Tongue (tissue), 2 donors: ENCODE data around the gene ST6GALNAC2. TPM values are rescaled to one million over a fixed set of nuclear protein-coding genes. Genes with fewer than 3 reads are reported as not detected.
"Not testable (repeated sequence)": the region's sequence is repeated elsewhere in the genome, so short reads cannot be mapped to it uniquely, and the experiment has no call there.

ENCODE experiments used
- DNase-seq: peaks from one replicate; pipeline ENCODE4 v3.0.0-alpha.2; 2015
- total RNA-seq: library from RNA; depleted of rRNA; stranded (reverse); fragments of >200 nt; gene quantifications from one replicate; pipeline ENCODE4 v1.2.3, GENCODE V29; 2014

ST6GALNAC2 gene
- total RNA-seq, 1 donor from 2014 or later, result 11.7 TPM

DNA sequence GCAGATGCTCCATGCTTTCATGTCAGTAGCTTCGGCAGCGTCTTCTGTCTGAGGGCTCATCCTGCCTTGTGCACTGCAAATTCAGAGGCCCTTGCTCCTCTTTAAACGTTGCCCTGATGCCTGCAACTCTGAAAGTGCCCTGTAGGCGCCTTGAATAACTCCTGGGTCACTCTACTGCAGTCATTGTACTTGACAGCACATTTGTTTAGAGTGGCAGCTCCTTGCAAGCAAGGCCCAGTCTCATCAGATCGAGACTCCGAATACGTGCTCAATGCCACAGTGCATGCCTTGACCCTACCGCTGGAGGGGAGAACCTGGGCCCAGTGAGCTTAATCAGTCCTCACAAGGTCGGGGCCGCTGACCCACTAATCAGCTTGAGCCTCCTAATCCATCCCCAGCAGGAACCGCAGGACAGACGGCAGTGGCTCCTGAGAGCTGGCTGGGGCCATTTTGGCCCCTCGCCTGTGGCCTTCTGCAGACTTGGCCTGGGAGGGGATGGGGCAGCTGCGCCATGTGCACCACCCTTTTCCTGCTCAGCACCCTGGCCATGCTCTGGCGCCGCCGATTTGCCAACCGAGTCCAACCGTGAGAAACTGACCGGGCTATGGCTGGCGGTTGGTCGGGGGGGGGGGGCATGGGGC lies 45.9 kb downstream of the ST6GALNAC2 start, which contains the start of gene PRCD:
PRCD (plus strand) TSS at position 414 of the 641 bp plus-strand sequence; CDS start at position 512, 98 bp downstream.
- DNase-seq, result no peak

- peak; percentile 83 for DNase-seq
Measured at GRCh38 chr17:76538941-76539570, 46.6 kb downstream of the ST6GALNAC2 start.

GRCh38 chr17:76538281-76538931 lies 47.3 kb downstream of the ST6GALNAC2 start:
- DNase-seq, result no peak

DNA sequence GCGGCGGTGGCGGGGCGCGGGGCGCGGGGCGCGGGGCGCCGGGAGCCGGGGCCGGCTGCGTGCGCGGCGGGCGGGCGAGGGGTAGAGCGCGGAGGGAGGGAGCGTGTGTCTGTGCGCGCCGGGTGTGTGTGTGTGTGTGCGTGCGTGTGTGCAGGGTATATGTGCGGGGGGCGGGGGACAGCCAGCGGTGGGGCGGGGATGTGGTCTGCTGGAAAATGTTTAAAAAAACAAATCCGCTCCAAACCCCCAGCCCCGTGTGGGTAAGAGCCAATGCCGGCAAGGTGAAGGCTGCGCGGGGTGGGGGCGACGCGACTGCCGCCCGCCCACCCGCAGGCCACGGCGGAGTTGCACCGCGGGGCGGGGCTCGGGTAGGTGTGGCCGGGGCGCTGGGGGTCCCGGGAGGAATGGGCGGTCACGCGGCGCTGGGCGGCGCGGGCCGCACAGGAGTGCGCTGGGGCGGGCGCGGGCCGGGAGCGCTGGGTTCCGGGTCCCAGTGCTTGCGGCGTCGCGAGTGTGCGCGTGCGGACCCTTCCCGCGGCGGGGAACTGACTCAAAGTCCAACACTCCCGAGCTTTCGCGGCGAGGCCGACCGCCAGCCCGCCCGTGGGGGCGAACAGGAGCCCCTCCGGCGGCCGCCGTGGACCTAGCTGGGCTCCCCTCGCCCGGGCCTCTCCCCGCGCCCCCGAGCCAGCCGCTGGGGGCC lies 47.9 kb downstream of the ST6GALNAC2 start, which contains the start of gene CYGB:
CYGB (minus strand) TSS at position 132 of the 703 bp plus-strand sequence. CDS start 167 bp downstream, outside the sequence.
- DNase-seq, result no peak

DNA sequence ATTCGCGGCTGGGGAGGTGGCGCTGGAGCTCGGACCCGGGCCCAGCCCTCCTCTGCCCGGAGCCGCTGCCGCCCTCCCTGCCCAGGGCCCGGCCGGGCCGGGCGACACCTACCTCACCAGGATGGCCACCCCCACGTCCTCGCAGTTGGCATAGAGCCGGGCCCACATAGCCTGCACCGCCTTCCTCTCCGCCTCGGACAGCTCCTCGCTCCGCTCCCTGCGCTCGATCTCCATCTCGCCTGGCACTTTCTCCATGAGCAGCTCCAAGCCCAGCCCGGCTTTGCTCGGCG lies 48.4 kb downstream of the ST6GALNAC2 start:
- DNase-seq, result no peak

GRCh38 chr17:76536511-76537287 lies 49.0 kb downstream of the ST6GALNAC2 start:
- no peak for DNase-seq

DNA sequence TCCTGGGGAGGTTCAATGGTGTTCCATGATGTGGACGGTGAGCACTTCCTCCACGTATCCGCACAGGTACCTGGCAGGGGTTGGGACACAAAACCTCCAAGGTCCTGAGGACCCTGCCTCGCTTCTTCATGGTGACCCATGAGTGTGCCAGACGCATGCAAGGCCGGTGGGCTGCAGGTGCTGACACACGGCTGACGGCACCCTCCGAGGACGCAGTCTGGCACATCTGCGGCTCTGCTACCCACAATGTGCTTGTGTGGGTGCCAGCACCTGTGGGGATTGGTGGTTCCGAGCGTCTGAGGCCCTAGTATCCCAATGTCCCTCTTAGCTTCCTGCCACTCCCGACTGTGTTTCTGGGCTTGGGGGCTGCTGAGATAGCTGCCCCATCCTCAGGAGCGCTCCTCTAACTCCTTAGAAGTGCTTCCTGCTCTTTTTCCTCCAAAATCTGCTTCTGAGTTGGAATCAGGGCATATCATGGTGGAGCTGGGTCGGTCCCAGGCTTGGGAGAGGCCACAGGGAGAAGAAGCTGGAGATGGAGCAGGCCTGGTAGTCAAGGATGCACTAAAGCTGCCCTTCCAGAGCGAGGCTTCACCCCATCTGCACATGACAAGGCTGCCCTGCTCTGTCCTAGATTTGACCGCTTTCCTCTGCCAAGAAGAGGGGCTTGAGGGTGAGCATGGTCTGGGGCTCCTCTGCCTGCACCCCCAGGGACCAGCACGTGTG lies 49.7 kb downstream of the ST6GALNAC2 start:
- no peak for DNase-seq

DNA sequence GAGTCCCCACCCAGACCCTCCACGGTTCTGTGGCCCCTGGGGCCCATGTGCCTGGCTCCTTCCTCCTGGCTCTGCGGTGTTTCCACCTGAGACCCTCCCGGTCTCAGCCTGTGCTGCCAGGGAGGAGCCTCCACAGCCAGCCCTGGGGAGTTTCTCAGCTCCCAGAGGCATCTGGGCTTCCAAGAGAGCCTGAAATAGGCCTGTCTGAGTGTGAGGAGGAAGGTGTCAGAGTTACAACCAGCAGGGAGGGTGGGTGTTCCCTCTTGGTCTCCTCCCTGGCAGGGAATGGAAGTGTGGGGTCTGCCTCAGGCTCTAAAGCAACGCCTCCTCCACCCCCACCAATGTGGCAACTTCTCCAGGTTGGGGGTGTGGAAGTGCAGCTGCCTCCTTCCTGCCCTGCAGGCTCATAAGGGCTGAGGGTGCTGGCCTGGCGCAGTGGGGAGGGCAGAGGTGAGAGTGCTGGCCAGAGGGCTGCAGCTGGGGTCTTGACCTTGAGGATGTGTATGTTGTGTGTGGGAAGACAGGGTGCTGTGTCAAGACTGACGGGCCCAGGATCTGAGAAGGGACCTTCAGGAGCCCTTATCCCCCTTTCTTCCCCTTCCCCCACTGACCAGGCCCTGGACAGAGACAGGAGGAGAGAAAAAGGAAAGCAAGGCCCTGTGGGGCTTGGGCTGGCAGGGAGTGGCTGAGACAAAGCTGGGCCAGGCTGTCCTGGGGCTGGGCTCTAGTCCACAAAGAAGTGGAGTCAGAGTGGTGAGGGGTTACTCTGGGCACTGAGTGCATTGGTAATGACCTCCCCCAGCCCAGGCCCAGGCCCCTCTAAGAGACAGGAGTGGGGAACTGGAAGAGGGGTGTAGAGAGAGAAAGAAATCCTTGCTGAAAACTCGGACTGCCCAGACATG lies 50.6 kb downstream of the ST6GALNAC2 start:
- no peak for DNase-seq

DNA sequence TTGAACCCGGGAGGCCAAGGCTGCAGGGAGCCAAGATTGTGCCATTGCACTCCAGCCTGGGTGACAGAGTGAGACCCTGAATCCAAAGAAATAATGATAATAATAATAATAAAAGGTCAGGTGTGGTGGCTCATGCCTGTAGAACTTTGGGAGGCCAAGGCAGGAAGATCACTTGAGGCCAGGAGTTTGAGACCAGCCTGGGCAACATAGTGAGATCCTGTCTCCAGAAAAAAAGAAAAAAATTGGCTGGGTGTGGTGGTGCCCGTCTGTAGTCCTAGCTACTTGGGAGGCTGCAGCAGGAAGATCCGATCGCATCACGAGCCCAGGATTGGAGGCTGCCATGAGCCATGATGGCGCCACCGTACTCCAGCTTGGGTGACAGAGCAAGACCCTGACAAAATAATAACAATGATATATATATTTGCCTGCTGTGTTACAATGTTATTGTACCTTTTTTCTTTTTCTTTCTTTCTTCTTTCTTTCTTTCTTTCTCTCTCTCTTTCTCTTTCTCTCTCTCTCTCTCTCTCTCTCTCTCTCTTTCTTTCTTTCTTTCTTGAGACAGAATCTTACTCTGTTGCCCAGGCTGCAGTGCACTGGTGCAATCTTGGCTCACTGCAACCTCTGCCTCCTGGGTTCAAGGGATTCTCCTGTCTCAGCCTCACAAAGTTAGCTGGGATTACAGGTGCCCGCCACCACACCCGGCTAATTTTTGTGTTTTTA lies 51.9 kb downstream of the ST6GALNAC2 start:
- not testable (repeated sequence) for DNase-seq

- DNase-seq, result no peak
Measured at GRCh38 chr17:76532072-76532651, 53.5 kb downstream of the ST6GALNAC2 start.

GRCh38 chr17:76531486-76532038 lies 54.1 kb downstream of the ST6GALNAC2 start:
- no peak for DNase-seq

DNA sequence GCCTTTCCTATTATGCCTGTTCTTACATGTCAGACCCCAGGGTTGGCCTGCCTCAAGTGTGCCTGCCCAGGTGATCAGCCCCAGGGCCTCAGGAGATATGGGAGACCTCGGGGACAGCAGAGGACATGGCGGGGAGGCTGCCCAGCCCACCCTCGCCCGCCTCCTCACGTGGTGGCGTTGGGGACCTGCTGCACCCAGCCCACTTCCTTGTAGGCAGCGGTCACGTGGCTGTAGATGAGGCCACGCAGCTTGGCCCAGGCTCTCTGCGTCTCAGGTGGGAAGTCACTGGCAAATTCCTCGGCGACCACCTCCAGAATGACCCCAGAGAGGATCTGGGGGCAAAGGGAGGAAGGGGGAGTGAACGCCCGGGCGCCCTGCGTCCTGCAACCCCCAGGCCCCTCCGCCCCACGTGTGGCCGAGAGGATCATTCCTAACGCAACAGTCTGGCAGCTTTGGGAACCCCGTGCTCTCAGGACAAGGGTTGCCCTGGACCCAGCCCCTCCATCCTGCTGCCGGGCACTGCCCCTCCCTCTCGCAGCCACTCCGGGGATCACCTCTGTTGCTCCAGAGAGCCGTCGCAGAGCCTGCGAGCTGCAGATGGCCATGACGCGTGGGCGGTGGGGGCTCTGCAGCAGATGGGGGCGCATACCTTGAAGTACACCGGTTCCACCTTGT lies 54.7 kb downstream of the ST6GALNAC2 start:
- DNase-seq, result no peak

- DNase-seq, result peak; percentile 81
Measured at GRCh38 chr17:76530095-76530723, 55.5 kb downstream of the ST6GALNAC2 start.

- DNase-seq, result peak; percentile 94
Measured at GRCh38 chr17:76529224-76530094, 56.2 kb downstream of the ST6GALNAC2 start.

DNA sequence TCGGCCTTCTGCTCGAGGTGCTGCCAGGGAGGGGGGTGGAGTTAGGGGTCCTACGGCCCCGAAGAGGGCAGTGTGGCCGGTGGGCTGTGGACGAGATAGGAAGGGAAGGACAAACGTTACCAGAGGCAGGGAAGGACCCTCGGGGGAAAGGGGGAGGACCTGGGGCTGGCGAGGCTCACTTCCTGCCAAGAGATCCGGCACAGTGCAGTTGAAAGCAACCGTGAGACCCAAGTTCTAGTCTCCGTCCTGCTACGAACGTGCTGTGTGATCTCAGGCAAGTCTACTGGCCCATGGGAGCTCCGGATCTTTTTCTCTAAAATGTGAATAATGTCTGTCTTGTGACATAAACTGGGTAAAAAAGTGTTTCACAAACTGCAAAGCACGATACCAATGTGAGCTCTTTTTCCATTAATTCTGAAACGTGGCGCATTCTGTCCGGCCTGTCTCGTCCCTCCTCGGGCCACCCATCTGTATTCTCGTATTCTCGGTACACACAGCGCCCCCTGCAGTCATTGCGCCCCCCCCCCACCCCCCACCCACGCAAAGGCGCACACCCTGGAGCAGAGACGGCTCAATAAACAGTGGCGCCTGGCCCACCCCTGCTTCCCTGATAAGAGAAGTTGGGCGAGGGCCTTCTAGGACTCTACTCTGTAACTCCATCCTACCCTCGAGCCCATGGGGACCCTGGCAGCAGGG lies 57.0 kb downstream of the ST6GALNAC2 start:
- no peak for DNase-seq

- no peak for DNase-seq
Measured at GRCh38 chr17:76528156-76528527, 57.5 kb downstream of the ST6GALNAC2 start.
